ENCODE measurements around the gene UBA52.
"Not testable (repeated sequence)": the region's sequence is repeated elsewhere in the genome, so short reads cannot be mapped to it uniquely, and the experiment has no call there.

The UBA52 gene

GRCh38 chr19:18593367-18594095 is 21.9 kb downstream of the UBA52 start:
- DNase-seq: no peak

- peak; percentile 28 for DNase-seq
These were observed 22.6 kb downstream of the UBA52 start for GRCh38 chr19:18594096-18594823.

- DNase-seq: no peak
These were observed 23.2 kb downstream of the UBA52 start for GRCh38 chr19:18594824-18595373.

GRCh38 chr19:18595475-18595874 is 23.8 kb downstream of the UBA52 start:
- no peak for DNase-seq

- DNase-seq: peak; percentile 42
These were observed 25.1 kb downstream of the UBA52 start for GRCh38 chr19:18596752-18597157.

- no peak for DNase-seq
These were observed 26.4 kb downstream of the UBA52 start for GRCh38 chr19:18597809-18598660.

- no peak for DNase-seq
These were observed 27.8 kb downstream of the UBA52 start for GRCh38 chr19:18599485-18599884.

- not testable (repeated sequence) for DNase-seq
These were observed 29.2 kb downstream of the UBA52 start for GRCh38 chr19:18600692-18601397.

- DNase-seq: no peak
These were observed 30.2 kb downstream of the UBA52 start for GRCh38 chr19:18601875-18602274.

GRCh38 chr19:18603255-18603957 is 31.7 kb downstream of the UBA52 start:
- DNase-seq: no peak

- DNase-seq: no peak
These were observed 32.5 kb downstream of the UBA52 start for GRCh38 chr19:18603958-18604819.

- DNase-seq: no peak
These were observed 33.1 kb downstream of the UBA52 start for GRCh38 chr19:18604820-18605159.

GRCh38 chr19:18605196-18605545 is 33.5 kb downstream of the UBA52 start:
- no peak for DNase-seq

- no peak for DNase-seq
These were observed 34.1 kb downstream of the UBA52 start for GRCh38 chr19:18605546-18606280.

GRCh38 chr19:18606281-18607225 is 34.9 kb downstream of the UBA52 start, which contains the start of gene CRLF1:
Gene CRLF1, minus strand, starts transcription at chr19:18606799. Its CDS starts 143 bp downstream, at chr19:18606656.
- no peak for DNase-seq

- no peak for DNase-seq
These were observed 35.8 kb downstream of the UBA52 start for GRCh38 chr19:18607226-18608101.

- DNase-seq: no peak
These were observed 36.6 kb downstream of the UBA52 start for GRCh38 chr19:18608102-18608804.
